Sciatic nerve (tissue), 1 donor: ENCODE data around the gene TRIOBP. TPM values are rescaled to one million over a fixed set of nuclear protein-coding genes. Genes with fewer than 3 reads are reported as not detected.

ENCODE experiments used
- total RNA-seq: library from RNA; stranded (reverse); fragmentation: NEBNext Ultra II Directional; extraction: Animal tissue kit (Norgen Biotek cat#: 25700); gene quantifications from one replicate; pipeline ENCODE4 v1.2.1, GENCODE V29; 2021
- donor health status: DM: no; HTN: no; CAD: no.

Gene TRIOBP
- total RNA-seq, 1 donor from 2014 or later = 84.0 TPM

Other genes with a start within 250 kb of the TRIOBP start
- gene MFNG, start 210.7 kb upstream of the TRIOBP start, total RNA-seq = 22.3 TPM
- 31.6 TPM for gene CARD10, start 177.6 kb upstream of the TRIOBP start, total RNA-seq
- 83.1 TPM for gene CDC42EP1, start 136.6 kb upstream of the TRIOBP start, total RNA-seq
- gene LGALS2, start 117.0 kb upstream of the TRIOBP start, total RNA-seq = not detected
- 71.2 TPM for gene GGA1, start 88.2 kb upstream of the TRIOBP start, total RNA-seq
- 10.3 TPM for gene SH3BP1, start 57.4 kb upstream of the TRIOBP start, total RNA-seq
- gene PDXP, start 38.3 kb upstream of the TRIOBP start, total RNA-seq = 10.0 TPM
- 1,269 TPM for gene LGALS1, start 21.4 kb upstream of the TRIOBP start, total RNA-seq
- gene NOL12, start 10.7 kb upstream of the TRIOBP start, total RNA-seq = 21.2 TPM
- 7.6 TPM for gene GCAT, start 110.9 kb downstream of the TRIOBP start, total RNA-seq
- not detected for gene GALR3, start 126.3 kb downstream of the TRIOBP start, total RNA-seq
- 17.3 TPM for gene ANKRD54, start 147.3 kb downstream of the TRIOBP start, total RNA-seq
- 315 TPM for gene EIF3L, start 152.4 kb downstream of the TRIOBP start, total RNA-seq
- gene MICALL1, start 209.2 kb downstream of the TRIOBP start, total RNA-seq = 30.4 TPM